Glomerular endothelial cell (primary cell): ENCODE data around the gene PRKCB. TPM values are rescaled to one million over a fixed set of nuclear protein-coding genes. Genes with fewer than 3 reads are reported as not detected.

Experiments
- DNase-seq: peaks from one replicate; pipeline ENCODE4 v3.0.0-alpha.2; 2011; ENCODE audit warnings: low read depth, low spot score; ENCODE audit errors: extremely low read depth
- total RNA-seq: library from RNA; depleted of rRNA; stranded (reverse); fragments of >200 nt; gene quantifications from 2 replicates; pipeline ENCODE4 v1.2.3, GENCODE V29; 2015

The PRKCB gene
- total RNA-seq, 1 donor from 2014 or later = not detected

DNA sequence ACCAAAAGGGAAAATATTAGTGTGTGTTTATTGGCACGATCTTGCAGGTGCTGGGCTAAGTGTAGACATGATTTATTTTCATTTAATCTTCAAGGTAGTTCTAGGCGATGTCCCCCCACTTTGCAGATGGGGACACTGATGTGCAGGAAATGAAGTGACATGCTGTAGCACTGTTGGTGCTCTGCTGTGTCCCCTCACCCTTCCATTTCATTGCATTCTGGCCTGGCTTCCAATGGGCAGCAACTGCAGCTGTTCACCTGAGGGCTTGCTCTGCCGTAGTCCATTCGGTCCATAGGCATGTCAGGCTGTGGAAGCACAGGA lies 123.9 kb downstream of the PRKCB start:
- DNase-seq = no peak

DNA sequence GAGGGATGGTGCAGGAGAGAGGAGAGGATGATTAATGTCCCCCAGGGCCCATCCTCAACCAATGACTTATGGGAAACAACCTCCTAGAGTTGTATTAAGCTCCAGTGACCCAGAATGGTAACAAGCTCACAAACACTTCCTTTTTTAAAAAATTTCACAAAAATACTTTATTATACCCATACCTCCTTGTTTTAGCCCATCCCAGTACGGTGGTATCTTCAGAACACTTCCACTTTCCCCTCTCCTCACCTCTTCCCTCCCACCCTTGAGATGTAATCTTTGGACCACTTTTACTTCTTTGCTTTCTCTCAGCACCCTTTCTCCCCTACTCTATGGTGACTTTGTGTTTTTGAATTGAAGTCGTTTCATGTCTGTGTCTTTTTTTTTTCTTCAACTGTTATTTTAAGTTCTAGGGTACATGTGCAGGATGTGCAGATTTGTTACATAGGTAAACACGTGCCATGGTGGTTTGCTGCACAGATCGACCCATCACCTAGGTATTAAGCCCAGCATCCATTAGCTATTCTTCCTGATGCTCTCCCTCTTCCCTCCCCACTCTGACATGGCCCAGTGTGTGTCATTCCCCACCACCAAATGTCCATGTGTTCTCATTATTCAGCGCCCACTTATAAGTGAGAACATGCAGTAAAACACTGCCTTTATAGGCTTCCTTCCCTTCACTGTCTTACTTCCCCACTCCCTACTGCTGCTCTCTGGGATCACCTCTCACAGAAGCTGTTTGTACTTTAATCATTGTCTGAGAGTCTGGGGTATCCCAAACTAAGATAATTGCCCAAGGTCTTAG lies 124.5 kb downstream of the PRKCB start:
- DNase-seq = no peak

DNA sequence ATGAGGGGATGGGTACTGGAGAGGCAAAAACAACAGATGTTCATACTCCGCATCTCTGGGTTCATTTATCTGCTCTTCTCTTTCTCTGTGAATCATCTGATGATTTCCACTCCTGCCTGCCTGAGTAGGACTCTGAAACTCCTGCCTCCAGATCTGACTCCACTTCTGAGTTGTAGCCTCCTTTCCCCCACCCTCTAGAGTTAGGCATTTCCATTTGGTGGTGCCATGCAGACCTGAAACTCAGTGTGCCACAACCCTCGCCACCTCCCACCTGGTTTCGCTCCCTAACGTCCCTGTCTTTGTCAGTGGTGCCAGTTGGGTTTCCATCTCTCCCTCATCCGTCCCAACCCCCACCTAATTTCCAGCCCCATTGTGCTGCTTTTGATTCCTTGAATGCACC lies 126.2 kb downstream of the PRKCB start:
- DNase-seq = no peak

DNA sequence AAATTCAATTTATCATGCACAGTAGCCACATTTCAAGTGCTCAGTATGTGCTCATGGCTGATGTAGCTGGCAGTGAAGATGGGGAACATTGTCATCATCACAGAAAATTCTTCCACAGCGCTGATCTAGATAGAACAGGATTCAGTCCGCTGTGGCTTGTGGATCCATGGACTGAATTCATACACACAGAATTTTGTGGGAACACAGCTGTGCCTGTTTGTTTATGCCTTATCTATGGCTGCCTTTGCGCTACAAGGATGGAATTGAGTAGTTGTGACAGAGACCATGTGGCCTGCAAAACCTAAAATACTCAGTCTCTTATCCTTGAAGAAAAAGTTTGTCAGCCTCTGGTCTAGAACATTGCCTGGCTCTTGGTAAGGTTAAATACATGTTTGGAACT lies 128.4 kb downstream of the PRKCB start:
- no peak for DNase-seq

DNA sequence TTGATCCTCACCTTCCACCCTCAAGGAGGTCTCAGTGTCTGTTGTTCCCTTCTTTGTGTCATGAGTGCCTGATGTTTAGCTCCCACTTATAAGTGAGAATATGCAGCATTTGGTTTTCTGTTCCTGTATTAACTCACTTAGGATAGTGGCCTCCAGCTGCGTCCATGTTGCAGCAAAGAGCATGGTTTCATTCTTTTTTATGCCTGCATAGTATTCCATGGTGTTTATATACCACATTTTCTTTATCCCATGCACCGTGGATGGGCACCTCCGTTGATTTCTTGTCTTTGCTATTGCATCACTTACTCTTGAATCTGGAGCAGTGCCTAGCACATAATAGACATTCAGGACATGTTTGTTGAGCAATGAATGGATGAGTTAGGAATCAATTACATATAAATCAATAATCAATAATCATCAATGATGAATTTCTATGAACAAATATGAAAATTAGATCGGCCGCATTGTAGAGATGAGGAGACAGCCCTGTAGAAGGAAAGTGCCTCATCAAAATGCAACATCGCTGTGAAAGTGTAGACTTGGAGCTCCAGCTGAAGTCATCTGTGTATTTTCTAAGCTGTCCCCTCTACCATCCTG lies 129.5 kb downstream of the PRKCB start:
- no peak for DNase-seq

DNA sequence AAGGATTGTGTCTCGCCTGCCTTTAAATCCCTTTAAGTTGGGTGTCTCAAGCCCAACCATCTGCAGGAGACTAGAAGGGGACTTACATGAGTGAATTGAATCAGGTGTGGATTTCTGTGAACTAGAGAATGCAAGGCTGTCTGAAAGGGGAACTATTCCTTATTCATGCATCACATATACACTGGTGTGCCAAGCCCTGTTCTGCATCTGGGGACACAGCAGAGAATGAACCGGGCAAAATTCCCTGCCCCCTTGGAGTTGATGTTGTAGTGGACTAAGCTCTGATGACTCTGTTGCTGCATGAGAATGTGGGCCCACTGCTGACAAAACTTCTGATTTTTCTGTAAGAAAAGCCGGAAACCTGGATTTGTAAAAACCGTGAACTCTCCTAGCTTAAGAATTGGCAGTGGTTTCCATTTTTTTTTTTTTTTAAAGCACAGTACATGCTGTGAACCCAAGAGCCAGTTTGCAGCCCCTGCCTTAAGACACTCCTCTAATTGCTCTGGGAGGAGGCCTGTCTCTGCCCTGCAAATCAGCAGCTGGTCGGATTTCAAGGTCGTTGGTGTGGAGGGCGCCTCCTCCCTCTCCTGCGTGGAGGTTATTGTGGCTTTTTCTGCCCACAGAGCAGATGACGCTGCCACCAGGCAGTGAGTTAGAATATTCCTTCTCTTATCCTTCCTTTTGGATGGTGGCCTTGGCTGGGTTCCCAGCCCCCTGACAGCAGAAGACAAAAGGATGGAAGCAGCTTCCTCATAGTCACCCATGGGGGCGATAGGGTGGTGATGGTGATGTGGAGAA lies 131.0 kb downstream of the PRKCB start:
- DNase-seq = no peak

DNA sequence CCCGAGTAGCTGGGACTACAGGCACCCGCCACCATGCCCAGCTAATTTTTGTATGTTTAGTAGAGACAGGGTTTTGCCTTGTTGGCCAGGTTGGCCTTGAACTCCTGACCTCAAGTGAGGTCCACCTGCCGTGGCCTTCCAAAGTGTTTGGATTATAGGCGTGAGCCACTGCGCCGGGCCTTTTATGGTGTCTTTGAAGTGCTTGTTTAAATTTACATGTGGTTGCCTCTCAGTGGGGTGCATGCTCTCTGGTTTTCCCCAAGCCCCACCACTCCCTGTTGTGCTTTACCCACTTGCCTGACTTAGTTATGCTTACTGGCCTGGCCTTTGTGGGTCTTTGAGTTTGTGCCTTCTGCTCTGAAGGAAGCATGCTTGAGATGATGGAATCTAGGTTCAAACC lies 132.0 kb downstream of the PRKCB start:
- no peak for DNase-seq

DNA sequence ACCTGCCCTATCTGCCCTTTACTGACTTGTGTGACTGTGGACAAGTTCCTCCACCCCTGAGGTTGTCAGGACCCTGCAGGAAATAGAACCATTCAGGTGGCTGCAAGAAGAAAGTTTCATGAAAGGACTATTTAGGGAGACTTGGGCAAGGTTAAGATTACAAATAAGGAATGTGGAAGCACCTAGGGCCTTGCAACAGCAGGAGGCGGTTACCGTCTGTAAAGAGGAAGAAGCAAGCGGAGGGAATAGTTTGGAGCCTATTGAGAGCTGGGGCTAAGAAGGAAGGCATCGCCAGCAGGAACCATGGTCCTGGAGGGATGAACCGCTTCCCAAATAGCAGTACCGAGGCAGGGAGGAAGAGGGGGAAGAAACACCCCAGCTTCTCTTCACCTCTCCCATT lies 132.4 kb downstream of the PRKCB start:
- no peak for DNase-seq

DNA sequence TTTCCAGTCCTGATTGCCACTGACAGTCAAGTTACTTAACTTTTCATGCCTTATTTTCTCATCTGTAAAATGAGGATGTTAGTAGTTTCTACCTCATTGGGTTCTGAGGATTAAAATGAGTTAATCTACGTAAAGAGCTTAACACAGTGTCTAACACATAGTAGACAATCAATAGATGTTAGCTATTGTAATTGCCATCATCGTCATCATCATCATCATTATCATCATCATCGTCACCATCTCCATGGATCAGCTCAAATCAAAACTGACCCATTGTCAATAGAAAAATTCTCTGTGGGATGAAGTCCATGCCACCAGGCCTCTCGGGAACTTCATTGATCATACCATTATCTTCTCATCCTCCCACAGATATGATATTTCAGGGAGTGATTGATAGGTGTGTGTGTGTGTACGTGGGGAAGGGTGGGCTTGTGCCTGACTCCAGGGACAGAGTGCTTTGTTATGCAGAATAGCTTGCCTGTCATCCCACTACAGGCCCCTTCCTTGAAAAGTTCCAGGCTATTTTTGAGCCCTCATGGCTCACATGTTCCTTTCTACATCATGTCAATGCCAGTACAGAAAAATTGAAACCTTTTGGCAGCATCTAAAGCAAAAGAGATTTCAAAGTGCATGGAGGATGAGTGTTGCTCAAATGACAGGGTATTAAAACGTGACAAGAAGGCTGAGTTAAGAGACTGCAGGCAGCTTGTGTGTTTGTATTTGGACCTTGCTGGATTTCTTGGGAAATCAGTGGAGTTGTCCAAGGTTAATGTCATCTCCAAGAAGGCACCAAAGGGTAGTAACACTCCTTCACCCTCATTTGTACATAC lies 133.9 kb downstream of the PRKCB start:
- no peak for DNase-seq

DNA sequence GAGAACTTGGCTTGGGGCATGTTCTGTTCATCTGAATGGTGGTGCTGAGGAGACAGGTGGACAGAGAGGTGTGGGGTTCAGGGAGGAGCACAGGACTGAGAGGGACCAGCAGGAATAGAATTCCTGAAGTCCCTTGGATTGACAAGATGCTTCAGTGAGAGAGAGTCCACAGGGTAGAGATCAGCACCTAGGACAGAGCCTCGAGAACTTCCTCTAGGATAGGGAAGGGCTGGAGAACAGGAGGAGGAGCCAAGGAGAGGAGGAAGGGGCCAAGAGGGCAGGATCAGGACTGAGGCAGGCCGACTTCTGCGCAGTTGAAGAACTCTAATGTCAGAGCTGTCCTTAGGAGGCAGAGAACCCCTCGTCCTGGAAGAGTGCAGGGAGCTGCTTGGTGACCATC lies 138.4 kb downstream of the PRKCB start:
- no peak for DNase-seq

DNA sequence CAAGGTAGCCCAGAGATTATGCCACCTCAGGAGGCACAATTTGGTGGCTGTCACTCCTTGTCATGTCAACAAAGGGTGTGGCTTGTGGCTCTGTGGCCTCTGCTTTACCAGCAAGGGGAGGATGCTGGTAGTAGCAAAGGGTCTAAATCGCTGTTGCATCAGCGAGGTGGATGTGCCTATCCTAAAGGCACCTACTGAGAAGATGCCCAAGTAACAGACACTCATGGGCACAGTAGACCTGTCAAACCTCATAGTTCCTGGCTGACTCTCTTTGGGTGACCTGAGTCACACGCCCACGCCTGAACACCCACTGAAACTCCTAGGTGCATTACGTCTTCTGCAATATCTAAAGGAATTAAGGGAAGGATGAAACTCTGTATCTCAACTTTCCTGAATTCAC lies 139.5 kb downstream of the PRKCB start:
- DNase-seq = no peak

DNA sequence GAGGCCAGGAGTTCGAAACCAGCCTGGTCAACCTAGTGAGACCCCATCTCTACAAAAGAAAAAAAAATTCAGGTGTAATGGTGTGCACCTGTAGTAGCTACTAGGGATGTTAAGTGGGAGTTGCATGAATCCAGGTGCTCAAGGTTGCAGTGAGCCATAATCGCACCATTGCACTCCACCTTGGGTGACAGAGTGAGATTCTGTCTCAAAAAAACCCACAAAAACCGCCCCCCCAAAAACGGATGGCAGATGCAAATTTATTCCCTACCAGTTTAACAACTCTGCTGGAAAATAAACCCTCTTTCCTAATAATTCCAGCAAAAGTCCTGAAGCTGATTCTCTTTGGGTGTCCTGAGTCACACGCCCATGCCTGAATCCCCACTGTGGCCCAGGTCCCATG lies 140.3 kb downstream of the PRKCB start:
- no peak for DNase-seq

DNA sequence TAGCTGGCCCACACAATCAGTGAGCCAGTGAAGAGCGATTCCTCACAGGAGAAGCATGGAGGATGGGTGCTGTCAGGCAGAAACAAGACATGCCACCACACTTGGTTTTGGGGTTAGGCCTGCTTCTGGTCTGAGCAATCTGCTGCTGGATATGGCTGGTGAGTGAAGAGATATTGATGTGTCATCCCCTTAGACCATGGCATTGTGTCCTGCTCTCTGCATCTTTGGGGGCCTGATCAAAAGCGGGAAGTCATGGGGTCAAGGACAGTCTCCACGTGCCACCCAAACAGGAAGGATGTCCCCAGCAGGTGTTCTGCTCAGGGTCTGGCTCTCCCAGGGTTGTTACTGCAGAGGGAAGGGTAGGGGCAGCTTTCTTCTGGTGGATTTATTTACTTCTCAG lies 140.7 kb downstream of the PRKCB start:
- DNase-seq = no peak

DNA sequence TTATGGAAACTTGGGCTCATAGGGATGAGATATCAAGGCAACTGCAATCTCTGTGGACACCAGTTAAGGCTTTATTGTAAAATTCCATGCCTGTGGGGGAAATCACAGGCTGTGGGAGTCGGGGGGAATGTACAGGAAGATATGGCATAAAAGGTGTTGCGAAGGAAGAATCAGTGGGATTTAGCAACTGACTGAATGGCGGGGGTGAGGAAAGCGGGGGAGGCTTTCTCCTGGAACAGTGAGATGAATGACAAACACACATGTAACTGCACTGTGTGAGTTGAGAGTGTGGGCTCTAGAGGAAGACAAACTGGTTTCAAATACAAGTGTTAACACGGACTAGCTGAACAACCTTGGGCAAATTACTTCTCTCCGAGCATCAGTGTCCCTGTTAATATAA lies 143.7 kb downstream of the PRKCB start:
- no peak for DNase-seq

DNA sequence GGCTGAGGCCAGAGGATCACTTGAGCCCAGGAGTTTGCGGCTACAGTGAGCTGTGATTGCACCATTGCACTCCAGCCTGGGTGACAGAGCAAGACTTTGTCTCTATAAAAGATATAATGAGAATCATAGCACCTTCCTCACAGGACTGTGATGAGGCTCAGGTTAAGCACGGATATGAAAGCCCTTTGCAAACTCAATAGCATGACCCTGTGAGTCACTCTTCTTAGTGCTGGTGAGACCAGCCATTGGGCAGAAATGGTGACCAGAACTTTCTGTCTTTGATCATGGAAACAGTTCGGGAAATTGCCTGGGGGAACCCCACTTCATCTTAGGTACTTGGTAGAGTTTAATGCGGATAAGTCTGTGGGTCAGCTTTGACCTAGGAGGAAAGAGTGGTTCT lies 144.2 kb downstream of the PRKCB start:
- no peak for DNase-seq

DNA sequence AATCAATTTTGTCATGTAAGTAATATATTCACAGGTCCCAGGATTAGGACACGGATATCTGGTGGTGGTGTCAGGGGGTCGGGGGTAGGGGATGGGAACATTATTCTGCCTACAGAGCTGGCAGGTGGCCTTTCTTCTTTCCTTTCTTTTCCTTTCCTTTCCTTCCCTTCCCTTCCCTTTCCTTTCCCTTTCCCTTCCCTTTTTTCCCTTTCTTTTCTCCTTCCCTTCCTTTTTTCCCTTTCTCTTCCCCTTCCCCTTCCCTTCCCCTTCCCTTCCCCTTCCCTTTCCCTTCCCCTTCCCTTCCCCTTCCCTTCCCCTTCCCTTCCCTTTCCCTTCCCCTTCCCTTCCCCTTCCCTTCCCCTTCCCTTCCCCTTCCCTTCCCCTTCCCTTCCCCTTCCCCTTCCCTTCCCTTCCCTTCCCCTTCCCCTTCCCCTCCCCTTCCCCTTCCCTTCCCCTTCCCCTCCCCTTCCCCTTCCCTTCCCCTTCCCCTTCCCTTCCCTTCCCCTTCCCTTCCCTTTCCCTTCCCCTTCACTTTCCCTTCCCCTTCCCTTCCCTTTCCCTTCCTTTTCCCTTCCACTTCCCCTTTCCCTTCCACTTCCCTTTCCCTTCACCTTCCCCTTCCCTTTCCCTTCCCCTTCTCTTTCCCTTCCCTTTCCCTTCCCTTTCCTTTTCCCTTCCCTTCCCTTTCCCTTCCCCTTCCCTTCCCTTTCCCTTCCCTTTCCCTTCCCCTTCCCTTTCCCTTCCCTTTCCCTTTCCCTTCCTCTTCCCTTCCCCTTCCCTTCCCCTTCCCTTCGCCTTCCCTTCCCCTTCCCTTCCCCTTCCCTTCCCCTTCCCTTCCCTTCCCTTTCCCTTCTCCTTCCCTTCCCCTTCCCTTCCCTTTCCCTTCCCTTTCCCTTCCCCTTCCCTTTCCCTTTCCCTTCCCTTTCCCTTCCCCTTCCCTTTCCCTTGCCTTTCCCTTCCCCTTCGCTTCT lies 145.9 kb downstream of the PRKCB start:
- no peak for DNase-seq

DNA sequence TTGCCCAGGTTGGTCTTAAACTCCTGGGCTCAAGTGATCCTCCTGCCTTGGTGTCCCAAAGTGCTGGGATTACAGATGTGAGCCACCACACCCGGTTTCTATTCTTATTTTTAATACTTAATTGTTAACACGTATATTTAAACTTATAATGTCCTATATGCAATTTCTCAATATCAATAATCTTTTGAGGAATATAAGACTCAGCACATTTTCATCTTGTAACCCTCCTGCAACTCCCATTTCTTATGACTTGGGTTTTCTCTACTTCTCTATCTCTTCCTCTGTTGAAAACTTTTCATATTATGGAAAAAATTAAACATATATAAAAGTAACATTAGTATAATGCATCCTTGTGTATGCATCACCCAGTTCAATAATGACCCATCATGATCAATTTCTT lies 150.7 kb downstream of the PRKCB start:
- no peak for DNase-seq

DNA sequence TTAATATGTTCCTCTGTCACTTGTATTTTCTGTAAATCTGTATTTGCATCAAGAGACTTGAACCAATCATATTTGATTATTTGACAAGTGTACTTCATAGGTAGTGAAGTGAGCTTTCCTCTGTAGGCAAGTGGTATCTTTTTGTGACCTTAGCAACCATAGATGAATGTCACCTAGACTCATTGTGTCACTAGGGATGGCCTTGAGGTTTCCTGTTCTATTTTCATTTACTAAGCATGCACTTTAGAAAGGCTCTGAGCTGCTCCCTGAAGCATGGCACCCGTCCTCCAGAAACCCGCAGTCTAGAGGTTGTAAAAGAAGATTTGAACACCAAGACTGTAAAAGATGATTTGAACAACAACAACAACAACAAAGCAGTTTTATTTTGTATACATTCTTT lies 151.7 kb downstream of the PRKCB start:
- no peak for DNase-seq

DNA sequence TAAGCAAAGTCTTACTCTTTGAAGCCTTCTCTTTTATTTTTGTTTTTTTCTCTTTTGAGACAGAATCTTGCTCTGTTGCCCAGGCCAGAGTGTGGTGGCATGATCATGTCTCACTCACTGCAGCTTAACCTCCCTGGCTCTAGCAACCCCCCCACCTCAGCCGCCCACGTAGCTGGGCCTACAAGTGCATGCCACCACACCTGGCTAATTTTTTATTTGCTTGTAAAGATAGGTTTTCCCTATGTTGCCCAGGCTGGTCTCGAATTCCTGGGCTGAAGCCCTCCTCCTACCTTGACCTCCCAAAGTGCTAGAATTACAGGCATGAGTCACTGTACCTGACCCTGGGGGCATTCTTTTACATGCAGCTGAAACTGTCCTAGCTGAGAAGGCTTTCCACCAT lies 154.7 kb downstream of the PRKCB start:
- DNase-seq = no peak

DNA sequence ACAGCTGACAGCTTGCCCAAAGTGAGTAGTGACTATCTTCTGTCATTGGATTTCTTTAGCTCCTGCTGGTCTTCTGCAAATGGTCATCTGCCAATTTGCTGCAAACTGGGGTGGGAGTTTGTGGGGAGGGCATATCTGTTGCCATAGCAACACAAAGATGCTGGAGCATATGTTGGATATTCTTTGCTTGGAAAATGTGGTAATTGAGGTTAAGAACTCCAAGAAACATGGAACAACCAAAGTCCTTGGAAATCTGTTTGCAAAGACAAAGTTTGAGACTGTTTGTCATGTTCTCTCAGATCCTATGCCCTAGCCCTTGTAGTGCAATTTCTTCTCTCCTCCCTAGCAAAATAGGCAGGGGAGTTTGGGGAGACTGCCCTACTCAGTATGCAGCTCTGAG lies 155.3 kb downstream of the PRKCB start:
- DNase-seq = no peak
